ENCODE measurements around the gene BST1. TPM values are rescaled to one million over a fixed set of nuclear protein-coding genes. Genes with fewer than 3 reads are reported as not detected.
A peak's percentile ranks its signal among the peaks of the same experiment; 100 is the strongest.

The BST1 gene
- total RNA-seq, 2 experiments from 2014 or later: 0.74 to 0.96 TPM

- Mint-ChIP-seq H3K4me3 (no peak overlapping the region), H3K36me3 (ENCODE audit: low read depth) (no peaks in the 10 kb centered on the region), H3K27me3 (ENCODE audit: low read depth) (no peaks in the 10 kb centered on the region), H3K9me3 (no peaks in the 10 kb centered on the region), H3K27ac (peak overlapping the region; percentile 47), H3K4me1 (ENCODE audit: low read depth) (peaks cover 57% of the 10 kb centered on the region)
- DNase-seq: peak; percentile 34
- intact Hi-C loops (cut with micrococcal nuclease): loop anchor here (1.0 to 10.0 kb wide), 5 partner anchors 21 to 2005 kb away; partner anchors contain the start of gene FAM200B
- CTCF ChIA-PET: interaction anchor here (1.2 to 1.4 kb wide), 2 partner anchors 18 to 95 kb away, joined by 3 read pairs; no protein-coding TSS in a partner anchor
Measured at GRCh38 chr4:15659768-15660570, 42.9 kb upstream of the BST1 start.

- CTCF ChIA-PET: no interaction called here
- no peak overlapping the region for H3K27ac Mint-ChIP-seq
- intact Hi-C loops (cut with micrococcal nuclease): no loop called here
Measured at GRCh38 chr4:15665753-15666365, 37.0 kb upstream of the BST1 start.

GRCh38 chr4:15667006-15667405 is 35.9 kb upstream of the BST1 start:
- CTCF ChIA-PET: interaction anchor here (0.6 kb wide), 1 partner anchor 62 kb away, joined by 3 read pairs; no protein-coding TSS in a partner anchor
- Mint-ChIP-seq H3K4me1 (ENCODE audit: low read depth) (peaks cover 15% of the 10 kb centered on the region), H3K9me3 (no peaks in the 10 kb centered on the region), H3K36me3 (ENCODE audit: low read depth) (peaks cover 11% of the 10 kb centered on the region), H3K27me3 (ENCODE audit: low read depth) (no peaks in the 10 kb centered on the region), H3K27ac (no peak overlapping the region), H3K4me3 (no peak overlapping the region)
- no peak for DNase-seq
- intact Hi-C loops (cut with micrococcal nuclease): no loop called here

More at GRCh38 chr4:15665753-15666365, 37.0 kb upstream of the BST1 start:
- H3K27me3 Mint-ChIP-seq (ENCODE audit: low read depth): no peaks in the 10 kb centered on the region
- H3K9me3 Mint-ChIP-seq: no peaks in the 10 kb centered on the region
- peaks cover 11% of the 10 kb centered on the region for H3K36me3 Mint-ChIP-seq (ENCODE audit: low read depth)
- DNase-seq: no peak
- H3K4me1 Mint-ChIP-seq (ENCODE audit: low read depth): peaks cover 23% of the 10 kb centered on the region
- H3K4me3 Mint-ChIP-seq: no peak overlapping the region

- CTCF ChIA-PET: no interaction called here
- H3K9me3 Mint-ChIP-seq: no peaks in the 10 kb centered on the region
- intact Hi-C loops (cut with micrococcal nuclease): no loop called here
- H3K4me1 Mint-ChIP-seq (ENCODE audit: low read depth): peaks cover 12% of the 10 kb centered on the region
- no peak for DNase-seq
- no peaks in the 10 kb centered on the region for H3K27me3 Mint-ChIP-seq (ENCODE audit: low read depth)
- no peak overlapping the region for H3K4me3 Mint-ChIP-seq
- H3K27ac Mint-ChIP-seq: no peak overlapping the region
- H3K36me3 Mint-ChIP-seq (ENCODE audit: low read depth): peaks cover 11% of the 10 kb centered on the region
Measured at GRCh38 chr4:15668566-15669435, 34.1 kb upstream of the BST1 start.

- DNase-seq: no peak
- H3K36me3 Mint-ChIP-seq (ENCODE audit: low read depth): peaks cover 11% of the 10 kb centered on the region
- H3K4me1 Mint-ChIP-seq (ENCODE audit: low read depth): peaks cover 8% of the 10 kb centered on the region
- intact Hi-C loops (cut with micrococcal nuclease): no loop called here
- no peaks in the 10 kb centered on the region for H3K27me3 Mint-ChIP-seq (ENCODE audit: low read depth)
- H3K9me3 Mint-ChIP-seq: no peaks in the 10 kb centered on the region
- CTCF ChIA-PET: no interaction called here
- H3K4me3 Mint-ChIP-seq: no peak overlapping the region
- no peak overlapping the region for H3K27ac Mint-ChIP-seq
Measured at GRCh38 chr4:15670576-15670975, 32.3 kb upstream of the BST1 start.

- H3K36me3 Mint-ChIP-seq (ENCODE audit: low read depth): peaks cover 2% of the 10 kb centered on the region
- H3K4me3 Mint-ChIP-seq: no peak overlapping the region
- H3K9me3 Mint-ChIP-seq: no peaks in the 10 kb centered on the region
- no peak for DNase-seq
- intact Hi-C loops (cut with micrococcal nuclease): no loop called here
- H3K27ac Mint-ChIP-seq: no peak overlapping the region
- H3K27me3 Mint-ChIP-seq (ENCODE audit: low read depth): no peaks in the 10 kb centered on the region
- CTCF ChIA-PET: no interaction called here
- H3K4me1 Mint-ChIP-seq (ENCODE audit: low read depth): no peaks in the 10 kb centered on the region
Measured at GRCh38 chr4:15672101-15672500, 30.8 kb upstream of the BST1 start.

- CTCF ChIA-PET: interaction anchor here (0.6 kb wide), 2 partner anchors 215 to 440 kb away, joined by 3 read pairs; no protein-coding TSS in a partner anchor
- peaks cover 6% of the 10 kb centered on the region for H3K4me1 Mint-ChIP-seq (ENCODE audit: low read depth)
- intact Hi-C loops (cut with micrococcal nuclease): no loop called here
- no peak overlapping the region for H3K4me3 Mint-ChIP-seq
- H3K36me3 Mint-ChIP-seq (ENCODE audit: low read depth): peaks cover 3% of the 10 kb centered on the region
- H3K27ac Mint-ChIP-seq: no peak overlapping the region
- peaks cover 3% of the 10 kb centered on the region for H3K27me3 Mint-ChIP-seq (ENCODE audit: low read depth)
- no peak for DNase-seq
- H3K9me3 Mint-ChIP-seq: no peaks in the 10 kb centered on the region
Measured at GRCh38 chr4:15673337-15673736, 29.5 kb upstream of the BST1 start.

GRCh38 chr4:15674046-15674445 is 28.8 kb upstream of the BST1 start:
- H3K4me1 Mint-ChIP-seq (ENCODE audit: low read depth): peaks cover 8% of the 10 kb centered on the region
- H3K36me3 Mint-ChIP-seq (ENCODE audit: low read depth): peaks cover 3% of the 10 kb centered on the region
- H3K4me3 Mint-ChIP-seq: no peak overlapping the region
- CTCF ChIA-PET: interaction anchor here (0.6 kb wide), 2 partner anchors 216 to 441 kb away, joined by 3 read pairs; no protein-coding TSS in a partner anchor
- H3K27ac Mint-ChIP-seq: no peak overlapping the region
- DNase-seq: no peak
- intact Hi-C loops (cut with micrococcal nuclease): no loop called here
- no peaks in the 10 kb centered on the region for H3K9me3 Mint-ChIP-seq
- H3K27me3 Mint-ChIP-seq (ENCODE audit: low read depth): peaks cover 3% of the 10 kb centered on the region

GRCh38 chr4:15674926-15675325 is 27.9 kb upstream of the BST1 start:
- Mint-ChIP-seq H3K9me3 (no peaks in the 10 kb centered on the region), H3K36me3 (ENCODE audit: low read depth) (peaks cover 7% of the 10 kb centered on the region), H3K4me1 (ENCODE audit: low read depth) (peaks cover 12% of the 10 kb centered on the region), H3K4me3 (no peak overlapping the region), H3K27ac (no peak overlapping the region), H3K27me3 (ENCODE audit: low read depth) (peaks cover 3% of the 10 kb centered on the region)
- intact Hi-C loops (cut with micrococcal nuclease): no loop called here
- DNase-seq: no peak
- CTCF ChIA-PET: interaction anchor here (1.0 kb wide), 1 partner anchor 11 kb away, joined by 3 read pairs; no protein-coding TSS in a partner anchor

- Mint-ChIP-seq H3K36me3 (ENCODE audit: low read depth) (peaks cover 10% of the 10 kb centered on the region), H3K9me3 (no peaks in the 10 kb centered on the region), H3K27me3 (ENCODE audit: low read depth) (peaks cover 3% of the 10 kb centered on the region), H3K4me1 (ENCODE audit: low read depth) (peaks cover 15% of the 10 kb centered on the region), H3K4me3 (no peak overlapping the region), H3K27ac (no peak overlapping the region)
- no peak for DNase-seq
- CTCF ChIA-PET: interaction anchor here (0.9 to 1.0 kb wide), 2 partner anchors 9 to 12 kb away, joined by 3 read pairs; no protein-coding TSS in a partner anchor
- intact Hi-C loops (cut with micrococcal nuclease): no loop called here
Measured at GRCh38 chr4:15675356-15675755, 27.5 kb upstream of the BST1 start.

GRCh38 chr4:15676039-15676438 is 26.8 kb upstream of the BST1 start:
- Mint-ChIP-seq H3K27me3 (ENCODE audit: low read depth) (peaks cover 3% of the 10 kb centered on the region), H3K4me3 (no peak overlapping the region), H3K4me1 (ENCODE audit: low read depth) (peaks cover 15% of the 10 kb centered on the region), H3K36me3 (ENCODE audit: low read depth) (peaks cover 10% of the 10 kb centered on the region), H3K9me3 (no peaks in the 10 kb centered on the region), H3K27ac (no peak overlapping the region)
- intact Hi-C loops (cut with micrococcal nuclease): no loop called here
- no peak for DNase-seq
- CTCF ChIA-PET: interaction anchor here (0.9 to 1.0 kb wide), 2 partner anchors 8 to 12 kb away, joined by 3 read pairs; no protein-coding TSS in a partner anchor

- Mint-ChIP-seq H3K9me3 (no peaks in the 10 kb centered on the region), H3K4me3 (no peak overlapping the region)
- CTCF ChIA-PET: no interaction called here
Measured at GRCh38 chr4:15676899-15677298, 26.0 kb upstream of the BST1 start.

More at GRCh38 chr4:15676899-15677298, 26.0 kb upstream of the BST1 start:
- intact Hi-C loops (cut with micrococcal nuclease): no loop called here
- no peak overlapping the region for H3K27ac Mint-ChIP-seq
- DNase-seq: no peak
- peaks cover 15% of the 10 kb centered on the region for H3K4me1 Mint-ChIP-seq (ENCODE audit: low read depth)
- peaks cover 13% of the 10 kb centered on the region for H3K36me3 Mint-ChIP-seq (ENCODE audit: low read depth)
- peaks cover 3% of the 10 kb centered on the region for H3K27me3 Mint-ChIP-seq (ENCODE audit: low read depth)
